Neural cell (in vitro differentiated cells): ENCODE data around the gene PABPC1L. TPM values are rescaled to one million over a fixed set of nuclear protein-coding genes. Genes with fewer than 3 reads are reported as not detected.

ENCODE experiments used
- H2AFZ ChIP-seq: fragments of 200-600, 300-800 bp; sonication (generic), shearing (Covaris generic); 2 replicates; pipeline ENCODE4 v1.6.0; 2014; ENCODE audit warnings: low read depth, mild to moderate bottlenecking, antibody characterized with exemption, low read length, moderate library complexity
- H3F3A ChIP-seq: fragments of 200-600 bp; shearing (Covaris generic); 2 replicates; pipeline ENCODE4 v1.6.1; 2016; ENCODE audit warnings: mild to moderate bottlenecking, moderate library complexity, mixed read lengths, antibody characterized with exemption, low read length; ENCODE audit not compliant: insufficient read depth, poor library complexity, severe bottlenecking
- H3K27ac ChIP-seq: fragments of 200-600, 300-800 bp; sonication (generic), shearing (Covaris generic); 2 replicates; pipeline ENCODE4 v1.5.1; 2014; ENCODE audit warnings: mild to moderate bottlenecking, low read length, moderate library complexity
- H3K27me3 ChIP-seq: fragments of 300-800, 200-600 bp; sonication (generic), shearing (Covaris generic); 2 replicates; pipeline ENCODE4 v1.6.0; 2014; ENCODE audit warnings: mild to moderate bottlenecking, low read depth, low read length, moderate library complexity; ENCODE audit not compliant: insufficient read depth
- H3K36me3 ChIP-seq: fragments of 300-800, 200-600 bp; sonication (generic), shearing (Covaris generic); 2 replicates; pipeline ENCODE4 v1.5.1; 2014; ENCODE audit warnings: mild to moderate bottlenecking, antibody characterized with exemption, low read length, moderate library complexity; ENCODE audit not compliant: insufficient read depth
- H3K4me2 ChIP-seq: fragments of 300-800, 200-600 bp; sonication (generic), shearing (Covaris generic); 2 replicates; pipeline ENCODE4 v1.6.0; 2014; ENCODE audit warnings: mild to moderate bottlenecking, low read length
- H3K4me3 ChIP-seq: fragments of 300-800, 200-600 bp; sonication (generic), shearing (Covaris generic); 2 replicates; pipeline ENCODE4 v1.5.1; 2014; ENCODE audit warnings: mild to moderate bottlenecking, low read length, moderate library complexity
- H3K79me2 ChIP-seq: fragments of 200-600 bp; shearing (Covaris generic); replicated peaks from 2 replicates; pipeline ENCODE4 v1.6.0; 2014; ENCODE audit warnings: mild to moderate bottlenecking, low read length, moderate library complexity; ENCODE audit not compliant: insufficient read depth
- H3K9ac ChIP-seq: fragments of 300-800, 200-600 bp; sonication (generic), shearing (Covaris generic); 2 replicates; pipeline ENCODE4 v1.6.1; 2016; ENCODE audit warnings: mild to moderate bottlenecking, low read length, mixed read lengths
- H3K9me2 ChIP-seq: fragments of 200-600 bp; shearing (Covaris generic); 2 replicates; pipeline ENCODE4 v1.6.1; 2016; ENCODE audit warnings: mild to moderate bottlenecking, low read length, mixed read lengths; ENCODE audit not compliant: insufficient read depth
- H3K9me3 ChIP-seq: fragments of 200-600, 300-800 bp; sonication (generic), shearing (Covaris generic); 2 replicates; pipeline ENCODE4 v1.6.1; 2016; ENCODE audit warnings: mild to moderate bottlenecking, mixed run types, low read length, moderate library complexity, mixed read lengths
- H4K20me1 ChIP-seq: fragments of 200-600 bp; shearing (Covaris generic); 2 replicates; pipeline ENCODE4 v1.6.1; 2016; ENCODE audit warnings: mild to moderate bottlenecking, mixed run types; ENCODE audit not compliant: insufficient read depth
- CTCF ChIP-seq: fragments of 450-650 bp; IDR thresholded peaks from 2 replicates; pipeline ENCODE4 v1.5.1; 2014; ENCODE audit warnings: antibody characterized with exemption, mild to moderate bottlenecking, moderate library complexity; ENCODE audit not compliant: poor library complexity, severe bottlenecking
- EP300 ChIP-seq: fragments of 450-650 bp; conservative IDR thresholded peaks from 2 replicates; pipeline ENCODE4 v1.6.1; 2014; ENCODE audit warnings: antibody characterized with exemption, mild to moderate bottlenecking, moderate library complexity; ENCODE audit not compliant: poor library complexity, severe bottlenecking
- EZH2 ChIP-seq: fragments of 200-600, 300-800 bp; shearing (Covaris generic), sonication (generic); IDR thresholded peaks from 2 replicates; pipeline ENCODE4 v1.6.1; 2014; ENCODE audit warnings: antibody characterized with exemption, low read length, borderline replicate concordance, mild to moderate bottlenecking; ENCODE audit not compliant: insufficient read depth, poor library complexity, severe bottlenecking
- MXI1 ChIP-seq: fragments of 450-650 bp; conservative IDR thresholded peaks from 2 replicates; pipeline ENCODE4 v1.6.1; 2014; ENCODE audit warnings: antibody characterized with exemption, mild to moderate bottlenecking; ENCODE audit not compliant: poor library complexity, severe bottlenecking
- POLR2AphosphoS5 ChIP-seq: IDR thresholded peaks from 2 replicates; pipeline ENCODE4 v1.6.1; 2012
- RAD21 ChIP-seq: fragments of 450-650 bp; conservative IDR thresholded peaks from 2 replicates; pipeline ENCODE4 v1.6.1; 2014; ENCODE audit warnings: antibody characterized with exemption, mild to moderate bottlenecking, moderate library complexity
- SMC3 ChIP-seq: fragments of 450-650 bp; conservative IDR thresholded peaks from 2 replicates; pipeline ENCODE4 v1.6.1; 2014; ENCODE audit warnings: antibody characterized with exemption, mild to moderate bottlenecking, moderate library complexity; ENCODE audit not compliant: poor library complexity
- TAF1 ChIP-seq: IDR thresholded peaks from 2 replicates; pipeline ENCODE4 v1.6.1; 2012; ENCODE audit warnings: low read depth
- polyA plus RNA-seq: library from polyadenylated mRNA; depleted of rRNA; stranded (reverse); fragments of >200 nt; gene quantifications from 2 replicates; pipeline ENCODE4 v1.2.3, GENCODE V29; 2014
- TF ChIP-seq, protein P1 (sequence below): IDR thresholded peaks from 2 replicates; pipeline ENCODE4 v1.6.1; 2012; ENCODE audit warnings: borderline replicate concordance

PABPC1L gene
- polyA plus RNA-seq, 1 donor from 2014 or later: 3.6 TPM

DNA sequence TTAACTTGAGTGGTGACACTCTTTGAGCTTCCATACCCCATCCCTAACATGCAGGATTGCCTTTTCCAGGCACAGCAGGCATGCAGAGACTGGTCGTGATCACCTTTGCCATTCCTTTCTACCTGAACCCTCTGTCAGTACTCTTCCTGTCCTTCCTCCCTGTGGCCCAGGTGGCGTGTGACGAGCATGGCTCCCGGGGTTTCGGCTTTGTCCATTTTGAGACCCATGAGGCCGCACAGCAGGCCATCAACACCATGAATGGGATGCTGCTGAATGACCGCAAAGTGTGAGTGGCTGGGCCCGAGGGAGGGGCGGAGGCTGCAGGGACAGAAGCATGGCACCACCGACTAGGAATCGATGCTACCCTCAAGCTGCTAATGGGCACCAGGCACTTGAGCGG, 6.7 kb downstream of the PABPC1L start:
- Histone ChIP-seq H3K79me2 (no peaks in the 10 kb centered on the region), H3K4me2 (no peak overlapping the region), H3K9ac (no peak overlapping the region), H4K20me1 (no peaks in the 10 kb centered on the region), H2AFZ (no peak overlapping the region), H3K9me2 (no peaks in the 10 kb centered on the region), H3K27ac (no peak overlapping the region), H3K36me3 (no peaks in the 10 kb centered on the region), H3F3A (no peaks in the 10 kb centered on the region), H3K9me3 (no peaks in the 10 kb centered on the region), H3K27me3 (no peaks in the 10 kb centered on the region), H3K4me3 (no peak overlapping the region)
- TF ChIP-seq CTCF: no peak
- TF ChIP-seq TAF1: no peak
- TF ChIP-seq RAD21: no peak
- TF ChIP-seq POLR2AphosphoS5: no peak
- TF ChIP-seq SMC3: no peak
- TF ChIP-seq EZH2: no peak
- TF ChIP-seq, protein P1, sequence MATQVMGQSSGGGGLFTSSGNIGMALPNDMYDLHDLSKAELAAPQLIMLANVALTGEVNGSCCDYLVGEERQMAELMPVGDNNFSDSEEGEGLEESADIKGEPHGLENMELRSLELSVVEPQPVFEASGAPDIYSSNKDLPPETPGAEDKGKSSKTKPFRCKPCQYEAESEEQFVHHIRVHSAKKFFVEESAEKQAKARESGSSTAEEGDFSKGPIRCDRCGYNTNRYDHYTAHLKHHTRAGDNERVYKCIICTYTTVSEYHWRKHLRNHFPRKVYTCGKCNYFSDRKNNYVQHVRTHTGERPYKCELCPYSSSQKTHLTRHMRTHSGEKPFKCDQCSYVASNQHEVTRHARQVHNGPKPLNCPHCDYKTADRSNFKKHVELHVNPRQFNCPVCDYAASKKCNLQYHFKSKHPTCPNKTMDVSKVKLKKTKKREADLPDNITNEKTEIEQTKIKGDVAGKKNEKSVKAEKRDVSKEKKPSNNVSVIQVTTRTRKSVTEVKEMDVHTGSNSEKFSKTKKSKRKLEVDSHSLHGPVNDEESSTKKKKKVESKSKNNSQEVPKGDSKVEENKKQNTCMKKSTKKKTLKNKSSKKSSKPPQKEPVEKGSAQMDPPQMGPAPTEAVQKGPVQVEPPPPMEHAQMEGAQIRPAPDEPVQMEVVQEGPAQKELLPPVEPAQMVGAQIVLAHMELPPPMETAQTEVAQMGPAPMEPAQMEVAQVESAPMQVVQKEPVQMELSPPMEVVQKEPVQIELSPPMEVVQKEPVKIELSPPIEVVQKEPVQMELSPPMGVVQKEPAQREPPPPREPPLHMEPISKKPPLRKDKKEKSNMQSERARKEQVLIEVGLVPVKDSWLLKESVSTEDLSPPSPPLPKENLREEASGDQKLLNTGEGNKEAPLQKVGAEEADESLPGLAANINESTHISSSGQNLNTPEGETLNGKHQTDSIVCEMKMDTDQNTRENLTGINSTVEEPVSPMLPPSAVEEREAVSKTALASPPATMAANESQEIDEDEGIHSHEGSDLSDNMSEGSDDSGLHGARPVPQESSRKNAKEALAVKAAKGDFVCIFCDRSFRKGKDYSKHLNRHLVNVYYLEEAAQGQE: no peak
- no peak for TF ChIP-seq EP300
- no peak for TF ChIP-seq MXI1

- H3K36me3 ChIP-seq: no peaks in the 10 kb centered on the region
- no peaks in the 10 kb centered on the region for H3K9me2 ChIP-seq
- no peak overlapping the region for H3K4me2 ChIP-seq
- H3K9me3 ChIP-seq: no peaks in the 10 kb centered on the region
- H3K27me3 ChIP-seq: no peaks in the 10 kb centered on the region
- no peak overlapping the region for H3K9ac ChIP-seq
- no peak overlapping the region for H3K27ac ChIP-seq
- H3K79me2 ChIP-seq: no peaks in the 10 kb centered on the region
- H3K4me3 ChIP-seq: no peak overlapping the region
- no peaks in the 10 kb centered on the region for H4K20me1 ChIP-seq
- no peak for TF ChIP-seq POLR2AphosphoS5
- TF ChIP-seq SMC3: no peak
- no peak for TF ChIP-seq RAD21
- no peak for TF ChIP-seq MXI1
- TF ChIP-seq TAF1: no peak
- TF ChIP-seq, protein P1: no peak
- no peak for TF ChIP-seq CTCF
- TF ChIP-seq EP300: no peak
- no peak for TF ChIP-seq EZH2
- no peaks in the 10 kb centered on the region for H3F3A ChIP-seq
- no peak overlapping the region for H2AFZ ChIP-seq
Observed at GRCh38 chr20:44917399-44917798, 7.5 kb downstream of the PABPC1L start.
